ENCODE results near the gene MAP4K3.
"Not testable (repeated sequence)": the region's sequence is repeated elsewhere in the genome, so short reads cannot be mapped to it uniquely, and the experiment has no call there.

Gene MAP4K3

DNA sequence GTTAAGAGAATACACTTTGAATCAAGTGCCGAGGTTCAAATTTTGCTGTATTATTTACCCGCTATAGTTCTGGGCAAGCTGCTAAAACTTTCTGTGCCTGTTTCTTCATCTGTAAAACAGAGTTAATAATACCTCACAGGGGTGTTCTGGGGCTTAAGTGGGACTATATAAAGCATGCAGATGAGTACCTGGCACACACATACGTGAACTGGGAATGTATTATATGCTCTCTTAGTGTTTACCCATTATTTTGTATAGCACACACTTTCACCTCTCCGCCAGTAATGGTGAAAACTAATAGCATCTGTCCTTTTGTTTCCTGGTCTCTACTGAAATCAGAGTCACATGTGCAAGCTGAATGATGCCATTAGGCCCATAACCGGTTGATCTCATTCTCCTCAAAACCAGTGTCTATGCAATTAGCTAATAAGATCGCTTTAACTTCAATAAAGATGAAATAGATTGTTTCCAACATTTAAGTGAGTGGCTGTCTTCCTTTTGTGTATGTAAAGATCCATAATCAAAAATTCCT is 189.5 kb downstream of the MAP4K3 start:
- no peak for DNase-seq (ENCODE audit: extremely low read depth in 1 of 2, low read depth in 1 of 2)

DNA sequence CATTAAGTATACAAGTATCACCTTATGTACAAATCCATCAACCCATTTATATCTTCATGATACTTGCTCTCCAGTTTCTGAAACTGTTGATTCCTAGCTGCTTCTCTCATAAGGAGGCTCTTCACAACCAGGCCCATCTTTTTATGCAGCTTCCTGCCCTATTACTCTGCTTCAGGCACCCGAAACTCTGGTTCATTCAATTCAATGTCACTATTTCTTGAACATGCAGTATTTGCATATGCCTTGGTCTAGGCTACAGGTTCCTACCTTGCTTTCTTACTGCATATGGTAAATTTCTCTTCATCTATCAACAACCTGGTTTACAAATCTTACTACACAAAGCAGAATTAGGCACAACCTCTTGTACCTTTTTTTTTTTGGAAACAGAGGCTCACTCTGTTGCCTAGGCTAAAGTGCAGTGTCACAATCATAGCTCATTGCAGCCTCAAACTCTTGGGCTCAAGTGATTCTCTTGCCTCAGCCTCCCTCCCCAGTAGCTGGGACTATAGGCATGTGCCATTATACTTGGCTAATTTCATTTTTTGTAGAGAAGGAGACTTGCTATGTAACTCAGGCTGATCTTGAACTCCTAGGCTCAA is 190.6 kb downstream of the MAP4K3 start:
- DNase-seq (ENCODE audit: extremely low read depth in 1 of 2, low read depth in 1 of 2), result no peak

DNA sequence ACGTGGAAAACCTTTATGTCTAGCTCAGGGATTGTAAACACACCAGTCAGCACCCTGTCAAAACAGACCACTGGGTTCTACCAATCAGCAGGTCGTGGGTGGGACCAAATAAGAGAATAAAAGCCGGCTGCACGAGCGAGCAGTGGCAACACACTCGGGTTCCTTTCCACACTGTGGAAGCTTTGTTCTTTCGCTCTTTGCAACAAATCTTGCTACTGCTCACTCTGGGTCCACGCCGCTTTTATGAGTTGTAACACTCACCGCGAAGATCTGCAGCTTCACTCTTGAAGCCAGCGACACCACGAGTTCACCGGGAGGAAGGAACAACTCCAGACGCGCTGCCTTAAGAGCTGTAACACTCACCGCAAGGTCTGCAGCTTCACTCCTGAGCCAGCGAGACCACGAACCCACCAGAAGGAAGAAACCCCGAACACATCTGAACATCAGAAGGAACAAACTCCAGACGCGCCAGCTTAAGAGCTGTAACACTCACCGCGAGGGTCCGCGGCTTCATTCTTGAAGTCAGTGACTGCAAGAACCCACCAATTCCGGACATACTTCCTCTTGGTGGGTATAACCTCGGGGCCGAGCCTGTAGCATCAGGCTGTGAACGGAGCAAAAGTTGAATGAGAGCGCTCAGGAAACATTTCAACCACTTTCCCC is 192.0 kb downstream of the MAP4K3 start:
- DNase-seq (ENCODE audit: extremely low read depth in 1 of 2, low read depth in 1 of 2), result peak in 1 of 2 donors; percentile 16

DNA sequence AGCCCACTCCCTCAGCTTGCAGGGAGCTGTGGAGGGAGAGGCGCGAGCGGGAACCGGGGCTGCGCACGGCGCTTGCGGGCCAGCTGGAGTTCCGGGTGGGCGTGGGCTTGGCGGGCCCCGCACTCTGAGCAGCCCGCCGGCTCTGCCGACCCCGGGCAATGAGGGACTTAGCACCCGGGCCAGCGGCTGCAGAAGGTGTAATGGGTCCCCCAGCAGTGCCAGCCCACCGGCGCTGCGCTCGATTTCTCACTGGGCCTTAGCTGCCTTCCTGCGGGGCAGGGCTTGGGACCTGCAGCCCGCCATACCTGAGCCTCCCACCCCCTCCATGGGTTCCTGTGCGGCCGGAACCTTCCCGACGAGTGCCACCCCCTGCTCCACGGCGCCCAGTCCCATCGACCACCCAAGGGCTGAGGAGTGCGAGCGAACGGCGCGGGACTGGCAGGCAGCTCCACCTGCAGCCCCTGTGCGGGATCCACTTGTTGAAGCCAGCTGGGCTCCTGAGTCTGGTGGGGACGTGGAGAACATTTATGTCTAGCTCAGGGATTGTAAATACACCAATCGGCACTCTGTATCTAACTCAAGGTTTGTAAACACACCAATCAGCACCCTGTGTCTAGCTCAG is 192.7 kb downstream of the MAP4K3 start:
- DNase-seq (ENCODE audit: extremely low read depth in 1 of 2, low read depth in 1 of 2), result not testable (repeated sequence)

DNA sequence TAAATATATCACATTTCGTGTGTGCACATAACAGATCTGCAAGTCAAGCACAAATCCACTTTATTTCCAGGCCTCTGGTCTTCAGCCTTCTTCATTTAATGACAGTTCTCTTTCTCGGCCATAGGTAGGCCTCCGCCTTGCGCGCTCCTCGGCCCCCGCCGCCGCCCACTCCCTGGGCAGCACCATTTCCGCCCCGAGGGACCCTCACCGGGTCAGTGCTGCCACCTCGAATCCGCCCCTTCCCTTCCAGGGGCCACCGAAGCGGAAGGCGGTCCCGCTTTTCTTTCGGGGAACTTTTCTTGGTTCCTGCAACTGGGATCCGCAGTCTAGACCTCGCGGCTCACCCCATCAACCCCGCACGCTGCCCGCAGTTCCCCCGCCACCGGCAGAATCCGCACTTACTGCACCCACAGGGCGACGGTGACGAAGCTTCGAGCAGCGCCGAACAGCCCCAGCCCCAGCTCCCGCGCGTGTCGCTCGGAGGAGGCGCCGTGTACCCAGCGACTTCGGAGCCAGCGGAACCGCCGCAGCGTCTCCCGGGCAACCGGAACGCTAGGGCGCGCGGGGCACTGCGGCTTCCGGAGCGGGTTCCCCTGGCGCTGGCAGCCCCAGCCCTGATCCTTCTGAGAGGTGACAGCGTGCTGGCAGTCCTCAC is 193.5 kb downstream of the MAP4K3 start, which contains the start of gene CDKL4:
TSS of gene CDKL4 (minus strand) at position 502 of the 655 bp plus-strand sequence.
- DNase-seq (ENCODE audit: extremely low read depth in 1 of 2, low read depth in 1 of 2), result no peak

DNA sequence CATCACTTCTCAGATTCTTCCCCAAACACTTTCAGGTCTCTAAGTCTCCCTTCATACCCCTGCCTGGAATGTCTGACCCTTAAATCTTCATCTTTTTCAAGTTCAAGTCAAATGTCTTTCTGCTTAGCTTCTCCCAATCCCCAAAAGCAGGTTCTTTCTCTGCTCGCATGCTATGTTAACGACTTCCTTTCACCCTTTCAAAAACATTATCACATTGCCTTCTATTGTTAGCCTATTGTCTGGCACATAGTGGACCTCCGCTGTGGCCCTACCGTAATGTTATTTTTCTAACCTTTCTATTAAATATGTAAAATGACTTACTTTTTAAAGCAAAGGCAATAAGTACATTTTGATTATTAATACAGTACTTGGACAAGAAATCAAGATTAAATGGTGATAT is 195.5 kb downstream of the MAP4K3 start:
- no peak for DNase-seq (ENCODE audit: extremely low read depth in 1 of 2, low read depth in 1 of 2)

DNA sequence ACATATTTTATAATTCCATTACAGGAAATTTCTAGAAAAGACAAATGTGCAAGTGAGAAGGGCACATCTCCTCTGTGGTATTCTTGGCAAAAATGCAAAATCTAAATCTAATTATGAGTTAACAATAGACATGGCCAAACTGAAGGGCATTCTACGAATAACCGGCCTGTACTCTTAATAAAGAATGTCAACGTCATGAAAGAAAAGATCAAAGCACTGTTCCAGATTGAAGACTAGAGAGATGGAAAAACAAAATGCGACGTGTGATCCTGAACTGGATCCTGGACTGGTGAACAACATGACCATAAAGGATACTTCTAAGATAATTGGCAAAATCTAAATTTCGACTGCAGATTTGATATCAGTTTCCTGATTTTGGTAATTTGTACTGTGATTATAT is 196.3 kb downstream of the MAP4K3 start:
- DNase-seq (ENCODE audit: extremely low read depth in 1 of 2, low read depth in 1 of 2), result no peak

DNA sequence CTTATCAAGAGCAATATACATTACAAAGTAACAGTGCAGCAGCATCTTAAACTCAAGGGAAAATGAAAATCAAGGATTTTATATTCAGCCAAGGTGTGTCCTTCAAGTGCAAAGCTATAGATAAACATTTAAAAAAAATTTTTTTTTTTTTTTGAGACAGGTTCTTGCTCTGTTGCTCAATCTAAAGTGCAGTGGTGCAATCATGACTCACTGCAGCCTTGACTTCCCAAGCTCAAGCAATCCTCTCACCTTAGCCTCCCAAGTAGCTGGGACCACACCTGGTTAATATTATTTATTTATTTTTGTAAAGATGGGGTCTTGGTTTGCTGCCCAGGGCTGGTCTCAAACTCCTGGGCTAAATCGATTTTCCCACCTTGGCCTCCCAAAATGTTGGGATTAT is 202.3 kb downstream of the MAP4K3 start:
- no peak for DNase-seq (ENCODE audit: extremely low read depth in 1 of 2, low read depth in 1 of 2)

DNA sequence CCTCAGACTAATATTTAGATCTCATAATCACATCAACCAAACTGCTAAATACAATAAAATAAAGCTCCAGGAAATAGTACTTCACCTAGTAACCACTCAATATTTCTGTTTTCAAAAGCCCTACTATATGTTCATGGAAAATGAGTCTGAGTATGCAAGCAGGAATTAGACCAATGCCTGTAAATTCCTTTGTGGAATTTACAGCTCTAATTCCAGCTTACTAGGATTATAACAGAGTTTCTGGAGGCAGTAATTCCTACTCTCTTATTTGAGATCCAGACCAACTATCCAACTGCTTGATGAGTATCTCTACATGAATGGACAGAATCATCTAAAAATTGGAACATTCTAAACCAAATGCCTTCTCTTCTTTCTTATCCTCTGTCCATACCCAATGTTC is 204.9 kb downstream of the MAP4K3 start:
- no peak for DNase-seq (ENCODE audit: extremely low read depth in 1 of 2, low read depth in 1 of 2)

DNA sequence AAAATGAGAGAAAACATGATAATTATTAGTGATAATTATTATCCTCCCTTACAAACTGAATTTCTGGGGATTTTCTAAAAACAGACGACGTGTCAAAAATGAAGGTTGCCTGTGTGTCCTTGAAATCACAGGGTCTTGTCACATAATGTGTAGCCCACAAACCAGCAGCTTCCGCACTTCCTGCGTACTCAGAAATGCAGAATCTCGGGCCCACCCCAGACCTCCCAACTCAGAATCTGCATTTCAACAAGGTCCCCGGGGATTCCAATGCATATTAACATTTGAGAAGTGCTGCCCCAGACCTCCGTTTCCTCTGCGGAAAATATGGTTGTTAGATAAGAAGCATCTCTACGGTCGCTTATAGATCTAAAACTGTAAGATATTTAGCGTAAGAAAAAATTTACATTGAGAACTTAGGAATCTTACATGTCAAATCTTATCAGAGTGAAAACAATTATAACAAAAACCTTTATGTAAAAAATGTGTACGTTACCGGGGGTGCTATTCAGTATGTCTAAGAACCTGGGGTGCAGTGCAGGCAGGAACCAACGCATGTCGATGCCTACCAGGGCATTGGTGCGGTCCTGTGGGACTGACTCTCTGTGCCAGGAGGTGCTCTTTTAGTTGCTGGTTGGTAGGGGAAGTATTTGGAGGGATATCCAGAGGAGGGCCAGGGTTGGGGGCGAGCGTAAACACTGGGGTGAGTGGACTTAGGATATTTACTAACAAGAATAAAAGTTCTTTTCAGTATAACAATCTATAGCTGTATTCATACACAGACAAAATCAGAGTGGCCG is 208.5 kb downstream of the MAP4K3 start:
- DNase-seq (ENCODE audit: extremely low read depth in 1 of 2, low read depth in 1 of 2), result peak in 1 of 2 donors; percentile 17

DNA sequence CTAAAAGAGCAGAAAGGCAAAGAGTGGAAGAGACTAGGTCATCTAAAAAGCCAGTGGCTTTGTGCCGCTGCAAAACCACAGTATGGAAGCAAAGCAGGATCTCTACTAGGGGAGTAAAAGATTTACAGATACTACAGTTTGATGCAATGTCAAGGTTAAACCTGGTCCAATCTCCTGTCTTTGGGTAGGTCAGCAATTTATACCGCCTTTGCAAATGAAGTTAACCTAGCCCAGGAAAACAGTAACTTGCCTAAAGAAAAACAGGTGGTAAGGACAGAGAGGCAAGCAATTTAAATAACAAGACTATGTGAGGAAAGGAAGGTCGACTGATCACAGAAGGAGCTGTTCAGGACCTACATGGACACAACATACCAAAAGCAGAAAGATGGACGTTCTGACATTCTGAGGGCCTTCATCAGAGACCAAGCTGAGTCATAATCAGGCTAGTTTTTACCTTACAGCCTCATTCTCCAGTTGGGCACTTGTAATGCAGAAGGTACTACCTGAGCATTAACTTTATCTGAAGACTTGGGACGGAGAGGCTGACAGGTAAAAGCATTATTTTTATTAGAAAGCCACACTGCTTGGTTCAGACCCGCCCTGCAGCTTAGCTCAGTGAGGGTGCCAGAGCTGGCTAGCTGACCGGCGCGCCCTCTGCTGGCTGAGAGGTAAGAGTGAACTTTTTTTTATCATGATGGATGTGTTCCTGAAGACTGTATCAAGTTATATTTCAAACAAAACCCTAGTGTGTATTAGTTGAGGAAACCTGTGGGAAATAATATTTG is 209.3 kb downstream of the MAP4K3 start:
- peak in 1 of 2 donors; percentile 70 for DNase-seq (ENCODE audit: extremely low read depth in 1 of 2, low read depth in 1 of 2)

DNA sequence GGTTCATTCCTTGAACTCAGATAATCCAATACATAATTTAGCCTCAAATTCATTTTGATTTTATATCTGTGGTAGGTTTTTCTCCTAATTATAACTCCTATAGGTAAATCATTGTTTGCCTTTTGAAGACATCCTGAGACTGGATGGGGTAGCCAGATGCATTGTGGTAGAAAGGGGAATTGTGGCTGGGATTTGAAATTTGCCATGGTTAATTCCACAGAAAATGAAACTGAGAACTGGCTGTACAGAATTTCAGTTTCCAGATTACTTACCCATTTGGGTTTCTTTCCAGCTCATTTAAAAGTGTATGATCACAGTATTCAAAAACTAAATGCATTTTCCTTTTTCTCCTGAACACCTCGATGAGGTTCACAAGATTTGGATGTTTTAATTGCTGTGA is 211.5 kb downstream of the MAP4K3 start:
- DNase-seq (ENCODE audit: extremely low read depth in 1 of 2, low read depth in 1 of 2), result no peak

DNA sequence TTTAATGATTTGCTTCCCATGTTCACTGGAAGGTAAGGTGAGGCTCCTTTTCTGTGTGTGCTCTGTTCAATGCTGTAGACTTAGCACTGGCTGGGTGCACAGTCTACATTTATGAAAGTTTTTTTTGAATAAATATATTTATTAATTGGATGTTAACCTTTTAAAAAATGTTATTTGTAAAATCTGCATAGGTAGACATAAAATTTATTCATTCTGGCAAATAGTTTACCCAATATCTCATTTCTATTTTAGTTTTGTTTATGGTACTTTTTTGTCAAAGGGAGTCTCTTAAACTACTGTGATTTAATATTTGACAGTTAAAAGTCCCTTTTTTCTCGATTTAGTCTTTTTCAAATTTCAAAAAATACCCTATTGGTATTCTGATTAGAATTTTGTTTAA is 213.2 kb downstream of the MAP4K3 start:
- no peak for DNase-seq (ENCODE audit: extremely low read depth in 1 of 2, low read depth in 1 of 2)

DNA sequence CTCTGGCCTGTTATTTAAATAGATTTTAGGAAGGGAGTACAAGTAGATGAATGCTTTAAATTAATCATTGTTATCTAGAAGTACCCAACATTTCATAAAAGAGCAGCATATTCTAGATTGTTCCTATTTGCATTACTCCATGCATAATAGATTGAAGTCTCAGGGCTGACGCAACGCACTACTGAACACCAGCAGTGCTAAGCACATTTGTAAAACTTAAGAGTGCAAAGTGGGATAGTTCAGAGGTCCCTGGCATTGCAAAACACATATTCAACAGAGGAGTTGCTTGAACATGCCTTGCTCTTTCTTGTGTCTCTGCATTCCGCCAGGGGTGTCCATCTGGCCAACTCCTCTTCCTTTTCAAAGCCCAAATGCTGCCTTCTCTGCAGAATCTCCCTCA is 215.6 kb downstream of the MAP4K3 start:
- no peak for DNase-seq (ENCODE audit: extremely low read depth in 1 of 2, low read depth in 1 of 2)

DNA sequence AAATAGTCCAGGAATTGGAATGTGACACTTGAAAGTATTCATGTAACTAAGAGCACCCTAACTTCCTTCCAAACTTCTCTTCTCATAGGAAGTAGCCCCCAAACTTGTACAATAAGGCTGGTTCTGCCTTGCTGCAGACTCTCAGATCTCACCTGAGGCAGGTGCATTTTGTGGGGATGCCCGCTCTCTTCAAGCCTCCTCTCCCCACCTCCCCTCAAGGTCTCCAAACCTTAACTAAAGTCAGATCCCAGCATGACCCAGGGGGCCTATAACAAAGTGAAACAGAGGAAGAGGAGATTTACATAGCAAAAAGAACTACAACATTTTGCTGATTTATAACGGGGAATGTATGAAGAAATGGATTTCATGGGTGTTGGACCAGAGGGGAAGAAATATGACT is 216.9 kb downstream of the MAP4K3 start:
- DNase-seq (ENCODE audit: extremely low read depth in 1 of 2, low read depth in 1 of 2), result no peak

DNA sequence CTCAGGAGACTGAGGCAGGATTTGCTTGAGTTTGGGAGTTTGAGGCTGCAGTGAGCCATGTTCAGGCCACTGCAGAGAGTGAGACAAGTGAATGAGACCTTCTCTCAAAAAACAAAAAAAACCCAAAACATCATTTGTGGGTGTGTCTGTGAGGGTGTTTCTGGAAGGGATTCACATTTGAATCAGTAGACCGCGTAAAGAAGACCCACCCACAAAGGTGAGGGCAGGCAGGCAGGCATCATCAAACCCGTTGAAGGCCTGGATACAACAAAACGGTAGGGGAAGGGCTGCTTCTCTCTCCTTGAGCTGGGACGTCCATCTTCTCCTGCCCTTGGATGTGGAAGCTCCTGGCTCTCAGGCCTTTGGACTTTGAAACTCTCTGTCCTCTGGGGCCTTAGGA is 218.7 kb downstream of the MAP4K3 start:
- DNase-seq (ENCODE audit: extremely low read depth in 1 of 2, low read depth in 1 of 2), result no peak

DNA sequence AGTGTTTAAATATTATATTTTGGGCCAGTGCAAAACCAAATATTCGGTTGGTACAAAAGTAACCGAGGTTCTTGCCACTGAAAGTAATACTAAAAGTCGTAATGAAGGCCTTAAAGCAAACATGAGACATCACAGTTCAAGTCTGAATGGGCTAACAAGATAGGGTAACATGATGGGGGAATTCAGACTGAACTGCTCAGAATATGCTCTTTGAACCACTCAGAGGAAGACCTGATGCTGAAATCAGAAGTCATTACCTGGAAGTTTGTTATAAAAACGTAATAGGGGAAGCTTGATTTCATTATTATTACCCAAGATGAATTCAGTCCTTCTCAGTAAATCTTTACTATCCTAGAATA is 219.9 kb downstream of the MAP4K3 start:
- no peak for DNase-seq (ENCODE audit: extremely low read depth in 1 of 2, low read depth in 1 of 2)

DNA sequence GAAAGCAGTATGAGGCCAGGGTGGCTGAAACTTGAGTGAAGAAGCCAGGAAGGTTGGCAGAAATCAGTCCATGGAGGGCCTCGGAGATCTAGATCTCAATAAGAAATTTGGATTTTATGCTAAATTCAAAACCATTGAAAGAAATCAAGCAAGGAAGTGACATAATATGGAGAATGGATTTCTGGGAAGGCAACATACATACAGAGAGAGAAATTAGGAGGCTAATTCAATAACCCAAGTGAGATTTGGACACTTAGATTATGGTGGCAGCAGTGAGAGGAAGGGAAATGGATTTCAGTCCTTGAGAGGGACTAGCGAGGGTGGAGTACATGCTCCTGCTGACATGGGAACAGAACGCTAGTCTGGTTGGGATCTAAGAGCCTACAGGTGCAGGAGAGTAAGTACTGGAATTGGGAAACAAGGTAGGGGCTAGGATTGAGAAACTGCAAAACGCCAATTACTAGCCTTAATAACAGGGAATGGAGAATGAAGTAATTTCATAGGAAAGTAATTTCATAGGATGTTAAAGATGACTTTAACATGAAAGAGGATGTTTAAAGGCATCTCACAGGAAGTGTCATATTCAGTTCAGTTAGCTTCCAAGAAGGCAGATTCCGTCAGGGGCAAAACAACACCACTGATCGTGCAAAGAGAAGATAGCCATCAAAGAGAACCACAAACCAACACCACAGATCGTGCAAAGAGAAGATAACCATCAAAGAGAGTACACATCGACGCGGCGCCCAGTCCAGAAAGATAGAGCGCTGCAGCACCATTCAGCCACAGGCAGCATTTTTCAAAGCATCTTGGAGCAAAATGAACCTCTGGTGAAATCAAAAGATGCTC is 220.5 kb downstream of the MAP4K3 start:
- DNase-seq (ENCODE audit: extremely low read depth in 1 of 2, low read depth in 1 of 2), result peak; percentile 40 to 64

DNA sequence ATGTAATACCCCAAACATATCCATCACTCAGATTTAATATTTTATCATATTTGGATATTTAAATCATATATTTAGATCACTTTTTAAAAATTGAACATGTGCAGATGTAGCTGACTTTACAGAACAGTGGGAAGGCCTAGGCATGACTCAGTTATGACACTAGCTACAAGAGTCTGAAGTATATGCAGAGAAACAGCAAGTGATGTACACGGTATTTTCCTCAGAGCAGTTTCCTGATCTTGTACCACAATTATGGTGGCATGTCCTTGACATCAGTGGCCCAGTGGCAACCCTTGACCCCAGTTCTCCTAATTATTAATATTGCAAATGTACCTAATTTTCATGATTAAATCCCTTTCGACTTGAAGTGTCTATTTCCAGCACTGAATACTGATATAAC is 221.5 kb downstream of the MAP4K3 start:
- DNase-seq (ENCODE audit: extremely low read depth in 1 of 2, low read depth in 1 of 2), result no peak
